LNCaP clone FGC (cell line): Measurements from ENCODE around the gene AGBL3.
A peak's percentile ranks its signal among the peaks of the same experiment; 100 is the strongest.

Experiments used
- DNase-seq: peaks from one replicate; pipeline ENCODE4 v3.0.0-alpha.2; 2011; ENCODE audit warnings: low read depth
- H3K4me3 ChIP-seq: 2 replicates; pipeline ENCODE4 v1.5.1; 2011; ENCODE audit warnings: mild to moderate bottlenecking, low read depth, low read length, control low read depth
- TF ChIP-seq, protein P1 (sequence below): IDR thresholded peaks from 2 replicates; pipeline ENCODE4 v1.5.1; 2012; ENCODE audit warnings: mild to moderate bottlenecking; ENCODE audit not compliant: control insufficient read depth, insufficient read depth; ENCODE audit errors: extremely low read depth

Gene AGBL3

GRCh38 chr7:135083005-135083404, 96.7 kb downstream of the AGBL3 start:
- TF ChIP-seq, protein P1, sequence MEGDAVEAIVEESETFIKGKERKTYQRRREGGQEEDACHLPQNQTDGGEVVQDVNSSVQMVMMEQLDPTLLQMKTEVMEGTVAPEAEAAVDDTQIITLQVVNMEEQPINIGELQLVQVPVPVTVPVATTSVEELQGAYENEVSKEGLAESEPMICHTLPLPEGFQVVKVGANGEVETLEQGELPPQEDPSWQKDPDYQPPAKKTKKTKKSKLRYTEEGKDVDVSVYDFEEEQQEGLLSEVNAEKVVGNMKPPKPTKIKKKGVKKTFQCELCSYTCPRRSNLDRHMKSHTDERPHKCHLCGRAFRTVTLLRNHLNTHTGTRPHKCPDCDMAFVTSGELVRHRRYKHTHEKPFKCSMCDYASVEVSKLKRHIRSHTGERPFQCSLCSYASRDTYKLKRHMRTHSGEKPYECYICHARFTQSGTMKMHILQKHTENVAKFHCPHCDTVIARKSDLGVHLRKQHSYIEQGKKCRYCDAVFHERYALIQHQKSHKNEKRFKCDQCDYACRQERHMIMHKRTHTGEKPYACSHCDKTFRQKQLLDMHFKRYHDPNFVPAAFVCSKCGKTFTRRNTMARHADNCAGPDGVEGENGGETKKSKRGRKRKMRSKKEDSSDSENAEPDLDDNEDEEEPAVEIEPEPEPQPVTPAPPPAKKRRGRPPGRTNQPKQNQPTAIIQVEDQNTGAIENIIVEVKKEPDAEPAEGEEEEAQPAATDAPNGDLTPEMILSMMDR = no peak
- no peak overlapping the region for H3K4me3 ChIP-seq
- DNase-seq = no peak

DNA sequence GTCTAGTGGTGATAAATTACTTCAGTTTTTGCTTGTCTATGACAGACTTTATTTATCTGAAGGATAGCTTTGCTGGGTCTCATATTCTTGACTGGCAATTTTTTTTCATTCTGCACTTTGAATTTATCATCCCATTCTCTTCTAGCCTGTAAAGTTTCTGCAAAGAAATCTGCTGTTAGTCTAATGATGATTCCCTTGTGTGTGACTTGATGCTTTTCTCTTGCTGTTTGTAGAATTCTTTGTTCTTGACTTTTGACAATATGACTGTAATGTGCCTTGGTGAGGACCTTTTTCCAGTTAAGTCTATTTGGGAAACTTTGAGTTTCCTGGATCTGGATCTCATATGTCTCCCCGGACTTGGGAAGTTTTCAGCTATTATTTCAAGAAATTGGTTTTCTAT, 102.3 kb downstream of the AGBL3 start:
- no peak overlapping the region for H3K4me3 ChIP-seq
- no peak for DNase-seq
- TF ChIP-seq, protein P1 = no peak

GRCh38 chr7:135091717-135092116, 105.4 kb downstream of the AGBL3 start:
- DNase-seq = no peak
- TF ChIP-seq, protein P1 = no peak

GRCh38 chr7:135094472-135095237, 108.3 kb downstream of the AGBL3 start:
- no peak for DNase-seq
- TF ChIP-seq, protein P1 = no peak
- no peak overlapping the region for H3K4me3 ChIP-seq

More at GRCh38 chr7:135091717-135092116, 105.4 kb downstream of the AGBL3 start:
- H3K4me3 ChIP-seq = no peak overlapping the region

DNA sequence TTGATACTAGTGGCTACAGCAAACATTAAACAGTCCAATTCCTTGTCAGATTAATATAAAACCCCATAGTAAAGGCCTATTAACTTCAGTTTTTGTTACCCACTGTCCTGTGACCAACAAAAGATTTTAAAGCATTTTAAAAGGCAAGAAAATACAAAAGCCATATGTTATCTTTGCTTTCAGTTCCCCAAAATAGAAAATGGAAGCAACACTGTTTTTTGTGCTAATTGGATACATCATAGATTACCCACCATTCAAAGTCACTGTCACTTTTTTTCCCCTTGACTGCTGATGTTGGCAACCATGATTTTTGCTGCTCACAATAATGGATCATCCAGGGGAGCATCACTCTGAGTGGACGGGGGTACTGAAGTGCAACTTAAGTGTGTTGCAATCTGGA, 109.1 kb downstream of the AGBL3 start:
- no peak for DNase-seq
- TF ChIP-seq, protein P1 = no peak
- H3K4me3 ChIP-seq = no peak overlapping the region

DNA sequence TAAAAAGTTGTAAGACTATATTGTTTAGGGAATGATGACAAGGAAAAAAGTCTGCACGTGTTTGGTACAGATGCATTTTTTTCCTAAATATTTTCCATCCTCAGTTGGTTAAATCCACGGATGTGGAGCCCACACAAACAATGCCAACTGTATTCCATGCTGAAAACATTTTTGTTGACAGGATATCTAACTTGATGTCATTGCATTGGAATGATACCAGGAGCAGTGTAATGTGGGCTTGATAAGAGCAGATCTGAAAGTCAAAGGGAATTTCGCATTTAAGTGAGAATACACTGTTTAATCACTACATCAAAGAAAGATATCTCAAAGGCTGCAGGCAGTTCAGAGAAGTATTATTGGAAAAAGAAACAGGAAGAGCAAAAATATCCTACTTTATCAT, 112.1 kb downstream of the AGBL3 start:
- TF ChIP-seq, protein P1 = no peak
- DNase-seq = peak; percentile 77
- no peak overlapping the region for H3K4me3 ChIP-seq

DNA sequence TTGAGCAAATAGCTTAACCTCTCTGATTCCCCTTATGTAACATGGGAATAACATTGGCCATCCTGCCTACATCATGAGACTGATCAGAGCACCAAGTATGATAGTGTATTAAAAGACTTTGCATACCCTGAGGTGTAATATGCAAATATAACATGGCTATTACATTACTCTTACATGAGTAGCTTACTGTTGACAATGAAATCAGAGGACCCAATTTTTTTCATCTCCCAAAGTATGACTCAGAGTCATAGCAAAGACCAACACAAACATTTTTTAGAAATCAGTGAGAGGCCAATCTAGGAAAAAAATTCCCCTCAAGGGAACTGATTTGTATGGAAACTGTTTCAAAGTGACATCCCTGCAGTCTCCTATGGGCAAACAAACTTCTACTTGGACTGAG, 114.5 kb downstream of the AGBL3 start:
- DNase-seq = no peak

More for the DNA sequence above, 114.5 kb downstream of the AGBL3 start:
- no peak overlapping the region for H3K4me3 ChIP-seq
- TF ChIP-seq, protein P1 = no peak
